ENCODE measurements around the gene SLC39A3.

Gene SLC39A3

DNA sequence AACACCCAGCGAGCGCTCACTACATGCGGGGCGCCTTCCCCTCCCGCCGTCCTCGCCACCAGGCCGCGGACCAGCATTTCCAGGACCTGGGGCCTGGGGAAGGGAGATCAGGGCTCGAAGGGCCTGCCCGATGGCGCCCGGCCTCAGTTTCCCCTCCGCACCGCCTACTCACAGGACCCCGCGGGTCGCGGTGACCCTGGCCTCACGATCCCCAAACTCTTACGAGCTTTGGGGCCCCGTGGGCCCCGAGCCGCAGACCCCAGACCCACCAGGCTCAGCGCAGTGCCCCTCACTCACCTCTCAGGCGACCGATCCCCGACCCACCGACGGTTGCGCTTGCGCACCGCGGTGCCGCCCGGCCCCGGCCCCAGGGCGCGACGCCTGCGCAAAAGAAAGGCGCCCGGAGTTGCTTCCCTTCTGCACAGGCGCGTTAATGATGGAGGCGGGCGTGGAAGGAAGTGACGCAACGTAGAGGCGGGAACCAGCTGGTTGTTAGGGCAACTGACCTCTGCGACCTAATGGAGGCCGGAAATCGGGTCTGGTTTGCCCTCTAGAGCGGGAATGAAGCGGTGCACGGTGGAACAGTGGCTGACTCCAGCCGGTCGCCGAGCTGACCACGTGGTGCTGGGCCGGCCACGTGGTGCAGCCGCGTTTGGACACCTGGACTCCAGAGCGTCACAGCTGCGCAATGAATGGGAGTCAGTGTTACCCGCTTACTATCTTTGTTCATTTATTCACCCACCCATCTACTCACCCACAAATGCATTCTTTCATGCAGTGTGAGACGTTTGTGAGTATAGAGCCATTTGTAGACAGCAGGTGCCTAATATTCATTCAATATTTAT is 43.3 kb upstream of the SLC39A3 start, which contains the start of gene SGTA:
TSS of gene SGTA (minus strand) at position 338 of the 845 bp plus-strand sequence. CDS start 14,205 bp downstream, outside the sequence.
- TF ChIP-seq NFIC (IDR thresholded peaks at IDR 0.05) = no peak
- TF ChIP-seq YY1 (IDR thresholded peaks at IDR 0.05; ENCODE audit: low read depth) = peak; percentile 88
- no peak; the same call in 1 of the 2 replicates for TF ChIP-seq CEBPB (IDR thresholded peaks at IDR 0.05)
- no peak for TF ChIP-seq FOXM1 (IDR thresholded peaks at IDR 0.05; ENCODE audit: borderline replicate concordance, low read depth)
- TF ChIP-seq TEAD4 (IDR thresholded peaks at IDR 0.05) = no peak
- TF ChIP-seq ZBTB7A (IDR thresholded peaks at IDR 0.05; ENCODE audit: low read depth) = no peak
- peak; percentile 94 for TF ChIP-seq CREB1 (IDR thresholded peaks at IDR 0.05; ENCODE audit: low read depth)
- TF ChIP-seq, protein P1, sequence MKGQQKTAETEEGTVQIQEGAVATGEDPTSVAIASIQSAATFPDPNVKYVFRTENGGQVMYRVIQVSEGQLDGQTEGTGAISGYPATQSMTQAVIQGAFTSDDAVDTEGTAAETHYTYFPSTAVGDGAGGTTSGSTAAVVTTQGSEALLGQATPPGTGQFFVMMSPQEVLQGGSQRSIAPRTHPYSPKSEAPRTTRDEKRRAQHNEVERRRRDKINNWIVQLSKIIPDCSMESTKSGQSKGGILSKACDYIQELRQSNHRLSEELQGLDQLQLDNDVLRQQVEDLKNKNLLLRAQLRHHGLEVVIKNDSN (IDR thresholded peaks at IDR 0.05) = peak; percentile 98
- TF ChIP-seq, protein P2, sequence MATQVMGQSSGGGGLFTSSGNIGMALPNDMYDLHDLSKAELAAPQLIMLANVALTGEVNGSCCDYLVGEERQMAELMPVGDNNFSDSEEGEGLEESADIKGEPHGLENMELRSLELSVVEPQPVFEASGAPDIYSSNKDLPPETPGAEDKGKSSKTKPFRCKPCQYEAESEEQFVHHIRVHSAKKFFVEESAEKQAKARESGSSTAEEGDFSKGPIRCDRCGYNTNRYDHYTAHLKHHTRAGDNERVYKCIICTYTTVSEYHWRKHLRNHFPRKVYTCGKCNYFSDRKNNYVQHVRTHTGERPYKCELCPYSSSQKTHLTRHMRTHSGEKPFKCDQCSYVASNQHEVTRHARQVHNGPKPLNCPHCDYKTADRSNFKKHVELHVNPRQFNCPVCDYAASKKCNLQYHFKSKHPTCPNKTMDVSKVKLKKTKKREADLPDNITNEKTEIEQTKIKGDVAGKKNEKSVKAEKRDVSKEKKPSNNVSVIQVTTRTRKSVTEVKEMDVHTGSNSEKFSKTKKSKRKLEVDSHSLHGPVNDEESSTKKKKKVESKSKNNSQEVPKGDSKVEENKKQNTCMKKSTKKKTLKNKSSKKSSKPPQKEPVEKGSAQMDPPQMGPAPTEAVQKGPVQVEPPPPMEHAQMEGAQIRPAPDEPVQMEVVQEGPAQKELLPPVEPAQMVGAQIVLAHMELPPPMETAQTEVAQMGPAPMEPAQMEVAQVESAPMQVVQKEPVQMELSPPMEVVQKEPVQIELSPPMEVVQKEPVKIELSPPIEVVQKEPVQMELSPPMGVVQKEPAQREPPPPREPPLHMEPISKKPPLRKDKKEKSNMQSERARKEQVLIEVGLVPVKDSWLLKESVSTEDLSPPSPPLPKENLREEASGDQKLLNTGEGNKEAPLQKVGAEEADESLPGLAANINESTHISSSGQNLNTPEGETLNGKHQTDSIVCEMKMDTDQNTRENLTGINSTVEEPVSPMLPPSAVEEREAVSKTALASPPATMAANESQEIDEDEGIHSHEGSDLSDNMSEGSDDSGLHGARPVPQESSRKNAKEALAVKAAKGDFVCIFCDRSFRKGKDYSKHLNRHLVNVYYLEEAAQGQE (IDR thresholded peaks at IDR 0.05; ENCODE audit: low read depth) = no peak
- no peak for TF ChIP-seq RAD21 (IDR thresholded peaks at IDR 0.05; ENCODE audit: low read depth)
- TF ChIP-seq EP300 (IDR thresholded peaks at IDR 0.05; ENCODE audit: borderline replicate concordance) = no peak
- TF ChIP-seq, protein P3, sequence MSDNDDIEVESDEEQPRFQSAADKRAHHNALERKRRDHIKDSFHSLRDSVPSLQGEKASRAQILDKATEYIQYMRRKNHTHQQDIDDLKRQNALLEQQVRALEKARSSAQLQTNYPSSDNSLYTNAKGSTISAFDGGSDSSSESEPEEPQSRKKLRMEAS (IDR thresholded peaks at IDR 0.05) = peak; percentile 100
- no peak for TF ChIP-seq EGR1 (IDR thresholded peaks at IDR 0.05)
- peak; percentile 73 for TF ChIP-seq TCF12 (IDR thresholded peaks at IDR 0.05; ENCODE audit: low read depth)
- TF ChIP-seq TAF1 (IDR thresholded peaks at IDR 0.05; ENCODE audit: low read depth) = peak; percentile 65

DNA sequence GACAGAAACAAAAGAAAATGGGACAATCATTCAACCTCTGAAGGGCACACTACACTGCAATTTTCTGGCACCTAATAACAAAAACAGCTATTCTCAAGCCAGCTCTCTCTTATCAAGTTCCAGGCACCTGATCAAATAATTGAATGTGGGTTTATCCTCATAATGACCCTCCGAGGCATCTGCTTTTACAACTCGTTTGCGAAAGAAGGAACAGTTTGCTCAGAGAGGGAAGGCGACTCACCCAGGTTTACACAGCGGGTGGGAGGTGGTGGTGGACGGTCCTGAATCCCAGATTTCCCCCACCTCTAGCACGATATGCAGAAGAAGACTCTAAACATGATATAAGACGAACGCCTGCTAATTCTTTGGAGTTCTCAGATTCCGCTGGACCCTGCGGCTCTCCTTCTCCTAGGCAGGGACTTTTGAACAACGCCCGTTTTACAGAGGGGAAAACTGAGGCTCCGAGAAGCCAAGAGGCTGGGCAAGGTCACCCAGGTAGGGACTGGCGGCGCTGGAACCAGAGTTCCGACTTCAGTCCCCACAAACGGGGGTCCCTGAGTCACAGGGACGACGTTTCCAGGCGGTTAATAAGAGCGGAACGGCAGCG is 42.6 kb upstream of the SLC39A3 start:
- no peak for TF ChIP-seq FOXM1 (IDR thresholded peaks at IDR 0.05; ENCODE audit: borderline replicate concordance, low read depth)
- TF ChIP-seq, protein P3 (IDR thresholded peaks at IDR 0.05) = no peak

DNA sequence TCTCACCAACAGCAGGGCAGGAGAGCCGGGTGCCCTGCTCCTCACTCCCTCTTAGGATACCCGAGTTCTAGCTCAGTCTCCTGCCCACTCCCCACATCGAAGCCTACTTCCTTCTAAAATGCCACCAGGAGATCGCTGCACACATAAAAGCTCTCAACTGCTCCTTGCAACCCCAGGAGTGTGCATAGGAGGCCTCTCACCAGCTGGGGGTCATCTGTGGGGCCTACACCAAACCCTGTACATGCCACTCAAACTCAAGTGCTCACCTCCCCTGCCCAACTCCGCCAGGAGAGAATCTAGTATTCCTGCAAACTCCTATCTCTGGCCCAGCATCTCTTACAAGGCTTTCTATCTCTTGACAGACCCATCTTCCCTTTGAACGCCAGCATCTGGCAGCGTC is 40.5 kb upstream of the SLC39A3 start:
- TF ChIP-seq ZBTB7A (IDR thresholded peaks at IDR 0.05; ENCODE audit: low read depth) (no peak), CEBPB (IDR thresholded peaks at IDR 0.05) (no peak), FOXM1 (IDR thresholded peaks at IDR 0.05; ENCODE audit: borderline replicate concordance, low read depth) (no peak), RAD21 (IDR thresholded peaks at IDR 0.05; ENCODE audit: low read depth) (no peak), YY1 (IDR thresholded peaks at IDR 0.05; ENCODE audit: low read depth) (no peak), TCF12 (IDR thresholded peaks at IDR 0.05; ENCODE audit: low read depth) (no peak), NFIC (IDR thresholded peaks at IDR 0.05) (no peak), CREB1 (IDR thresholded peaks at IDR 0.05; ENCODE audit: low read depth) (no peak), EGR1 (IDR thresholded peaks at IDR 0.05) (no peak), TAF1 (IDR thresholded peaks at IDR 0.05; ENCODE audit: low read depth) (no peak), TEAD4 (IDR thresholded peaks at IDR 0.05) (no peak), EP300 (IDR thresholded peaks at IDR 0.05; ENCODE audit: borderline replicate concordance) (no peak)
- TF ChIP-seq, protein P1 (IDR thresholded peaks at IDR 0.05) = no peak
- TF ChIP-seq, protein P2 (IDR thresholded peaks at IDR 0.05; ENCODE audit: low read depth) = no peak
- TF ChIP-seq, protein P3 (IDR thresholded peaks at IDR 0.05) = no peak

DNA sequence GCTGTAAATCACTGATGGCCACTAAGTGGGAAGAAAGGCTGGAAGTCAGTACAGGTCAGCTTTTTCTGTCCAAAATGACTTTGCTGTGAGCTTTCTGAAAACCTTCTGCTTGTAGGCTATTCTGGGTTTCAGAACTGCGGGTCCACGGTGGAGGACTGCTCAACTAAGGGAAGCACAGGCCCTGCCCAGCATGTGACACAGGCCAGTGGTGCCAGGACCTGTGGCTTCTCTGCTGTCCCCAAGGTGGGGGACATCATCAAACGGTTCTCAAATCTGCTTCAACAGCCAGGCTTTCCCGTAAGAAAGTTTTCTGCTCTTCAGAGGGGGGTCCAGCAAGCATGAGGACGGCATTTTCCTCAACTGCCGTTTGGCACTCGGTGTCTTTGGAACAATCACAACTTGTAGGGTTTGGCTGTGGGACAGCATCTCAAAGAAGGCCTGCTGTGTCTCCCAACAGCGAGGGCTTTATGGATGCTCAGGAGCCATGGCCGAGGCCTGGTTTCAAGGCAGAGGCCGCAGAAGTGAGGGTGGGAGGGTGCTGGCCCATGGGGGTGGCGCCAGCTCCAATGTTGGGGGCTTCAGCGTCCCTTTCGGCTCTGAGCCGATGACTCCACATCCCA is 39.4 kb upstream of the SLC39A3 start:
- TF ChIP-seq TAF1 (IDR thresholded peaks at IDR 0.05; ENCODE audit: low read depth) = no peak

DNA sequence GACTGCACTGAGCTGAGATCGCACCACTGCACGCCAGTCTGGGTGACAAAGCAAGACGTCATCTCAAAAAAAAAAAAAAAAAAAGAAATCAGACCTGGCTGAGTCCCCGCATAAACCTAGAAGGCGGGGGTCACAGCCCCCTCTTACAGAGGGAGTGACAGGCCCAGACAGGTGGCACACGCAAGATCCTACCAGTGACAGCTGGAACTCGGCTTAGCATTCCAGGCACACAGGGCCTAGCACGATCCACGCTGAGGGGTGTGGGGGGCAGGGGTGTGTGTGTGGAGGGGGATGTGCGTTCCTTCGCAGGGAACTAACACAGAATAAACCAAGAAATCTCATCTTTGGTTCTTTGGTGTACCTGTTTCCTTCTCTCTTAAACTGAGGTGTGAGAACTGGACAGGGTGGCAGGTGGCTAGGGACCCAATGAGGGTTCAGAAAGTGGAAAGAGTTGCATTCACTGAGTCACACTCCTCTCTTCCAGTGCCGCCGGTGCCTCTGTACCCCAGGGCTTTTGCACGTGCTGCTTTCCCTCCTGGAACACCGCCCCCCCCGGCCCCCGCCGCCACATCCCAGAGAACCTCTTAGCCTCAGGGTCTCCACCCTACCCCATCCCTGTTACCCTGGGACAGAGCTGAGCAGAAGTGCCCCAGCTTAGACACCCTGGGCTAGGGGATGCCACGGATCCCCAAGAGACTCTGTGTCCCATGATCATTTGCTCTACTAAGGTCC is 38.3 kb upstream of the SLC39A3 start:
- no peak for TF ChIP-seq CREB1 (IDR thresholded peaks at IDR 0.05; ENCODE audit: low read depth)
- no peak for TF ChIP-seq CEBPB (IDR thresholded peaks at IDR 0.05)
- no peak for TF ChIP-seq FOXM1 (IDR thresholded peaks at IDR 0.05; ENCODE audit: borderline replicate concordance, low read depth)
- TF ChIP-seq TEAD4 (IDR thresholded peaks at IDR 0.05) = no peak
- TF ChIP-seq TAF1 (IDR thresholded peaks at IDR 0.05; ENCODE audit: low read depth) = no peak
- TF ChIP-seq RAD21 (IDR thresholded peaks at IDR 0.05; ENCODE audit: low read depth) = no peak
- TF ChIP-seq, protein P3 (IDR thresholded peaks at IDR 0.05) = no peak
- TF ChIP-seq EGR1 (IDR thresholded peaks at IDR 0.05) = no peak
- no peak for TF ChIP-seq EP300 (IDR thresholded peaks at IDR 0.05; ENCODE audit: borderline replicate concordance)
- TF ChIP-seq YY1 (IDR thresholded peaks at IDR 0.05; ENCODE audit: low read depth) = no peak
- TF ChIP-seq, protein P2 (IDR thresholded peaks at IDR 0.05; ENCODE audit: low read depth) = no peak

Measured in Ishikawa (cell line).